Measurements from ENCODE around the gene IGF2BP3. TPM values are rescaled to one million over a fixed set of nuclear protein-coding genes. Genes with fewer than 3 reads are reported as not detected.

The IGF2BP3 gene
- total RNA-seq, 1 experiment from 2014 or later = 75.3 TPM

- TF ChIP-seq CTCF (conservative IDR thresholded peaks at IDR 0.05; ENCODE audit: low read depth, low read length) = no peak
- TF ChIP-seq EZH2 (IDR thresholded peaks at IDR 0.05; ENCODE audit: borderline replicate concordance, low read depth, low read length, poor library complexity, severe bottlenecking) = no peak
- H3K27me3 ChIP-seq (replicated peaks; ENCODE audit: insufficient read depth, low read depth, low read length, poor library complexity) = no peaks in the 10 kb centered on the region
- CTCF ChIA-PET = no interaction called here
- no TSS peak for BruUV-seq (replicated peaks)
- POLR2A ChIA-PET (ENCODE audit: low non-redundant PET) = no interaction called here
- no peak overlapping the region for H3K27ac ChIP-seq (ENCODE audit: low read depth, low read length, poor library complexity, severe bottlenecking)
- intact Hi-C loops (cut with micrococcal nuclease; ENCODE audit: unreplicated experiment) = no loop called here
- no peaks in the 10 kb centered on the region for H3K36me3 ChIP-seq (ENCODE audit: insufficient read depth, low read length, poor library complexity, severe bottlenecking)
- H3K4me3 ChIP-seq (ENCODE audit: low read depth, low read length, poor library complexity, severe bottlenecking) = no peak overlapping the region
- DNase-seq (ENCODE audit: low spot score) = no peak
- no peaks in the 10 kb centered on the region for H3K9me3 ChIP-seq (ENCODE audit: low read depth, low read length, poor library complexity, severe bottlenecking)
- H3K4me1 ChIP-seq (ENCODE audit: insufficient read depth, low read length, poor library complexity, severe bottlenecking) = peaks cover 7% of the 10 kb centered on the region
Observed at GRCh38 chr7:23438171-23438570, 32.1 kb downstream of the IGF2BP3 start.

GRCh38 chr7:23434147-23434917, 36.0 kb downstream of the IGF2BP3 start:
- CTCF ChIA-PET = no interaction called here
- Histone ChIP-seq H3K4me3 (ENCODE audit: low read depth, low read length, poor library complexity, severe bottlenecking) (no peak overlapping the region), H3K27ac (ENCODE audit: low read depth, low read length, poor library complexity, severe bottlenecking) (peak overlapping the region; percentile 19), H3K36me3 (ENCODE audit: insufficient read depth, low read length, poor library complexity, severe bottlenecking) (no peaks in the 10 kb centered on the region), H3K9me3 (ENCODE audit: low read depth, low read length, poor library complexity, severe bottlenecking) (no peaks in the 10 kb centered on the region), H3K27me3 (replicated peaks; ENCODE audit: insufficient read depth, low read depth, low read length, poor library complexity) (no peaks in the 10 kb centered on the region), H3K4me1 (ENCODE audit: insufficient read depth, low read length, poor library complexity, severe bottlenecking) (peaks cover 45% of the 10 kb centered on the region)
- POLR2A ChIA-PET (ENCODE audit: low non-redundant PET) = no interaction called here
- TF ChIP-seq EZH2 (IDR thresholded peaks at IDR 0.05; ENCODE audit: borderline replicate concordance, low read depth, low read length, poor library complexity, severe bottlenecking) (no peak), CTCF (conservative IDR thresholded peaks at IDR 0.05; ENCODE audit: low read depth, low read length) (no peak)
- intact Hi-C loops (cut with micrococcal nuclease; ENCODE audit: unreplicated experiment) = loop anchor here (5.0 kb wide), 1 partner anchor 172 kb away; no protein-coding TSS in a partner anchor
- DNase-seq (ENCODE audit: low spot score) = no peak
- no TSS peak for BruUV-seq (replicated peaks)

GRCh38 chr7:23431702-23432199, 38.5 kb downstream of the IGF2BP3 start:
- Histone ChIP-seq H3K36me3 (ENCODE audit: insufficient read depth, low read length, poor library complexity, severe bottlenecking) (no peaks in the 10 kb centered on the region), H3K4me1 (ENCODE audit: insufficient read depth, low read length, poor library complexity, severe bottlenecking) (peaks cover 47% of the 10 kb centered on the region), H3K27ac (ENCODE audit: low read depth, low read length, poor library complexity, severe bottlenecking) (peak overlapping the region; percentile 91), H3K4me3 (ENCODE audit: low read depth, low read length, poor library complexity, severe bottlenecking) (no peak overlapping the region), H3K9me3 (ENCODE audit: low read depth, low read length, poor library complexity, severe bottlenecking) (no peaks in the 10 kb centered on the region), H3K27me3 (replicated peaks; ENCODE audit: insufficient read depth, low read depth, low read length, poor library complexity) (no peaks in the 10 kb centered on the region)
- no peak for TF ChIP-seq EZH2 (IDR thresholded peaks at IDR 0.05; ENCODE audit: borderline replicate concordance, low read depth, low read length, poor library complexity, severe bottlenecking)
- no peak for TF ChIP-seq CTCF (conservative IDR thresholded peaks at IDR 0.05; ENCODE audit: low read depth, low read length)
- DNase-seq (ENCODE audit: low spot score) = peak; percentile 18
- no TSS peak for BruUV-seq (replicated peaks)
- ChIA-PET POLR2A (ENCODE audit: low non-redundant PET) (interaction anchor here (0.6 kb wide), 1 partner anchor 128 kb away, joined by 4 read pairs; no protein-coding TSS in a partner anchor), CTCF (no interaction called here)
- intact Hi-C loops (cut with micrococcal nuclease; ENCODE audit: unreplicated experiment) = loop anchor here (2.0 to 5.0 kb wide), 3 partner anchors 89 to 169 kb away; no protein-coding TSS in a partner anchor
